ENCODE measurements around the gene ANO3.
"Not testable (repeated sequence)": the region's sequence is repeated elsewhere in the genome, so short reads cannot be mapped to it uniquely, and the experiment has no call there.

ANO3 gene

GRCh38 chr11:26579683-26580082 is 247.8 kb downstream of the ANO3 start:
- no peak for DNase-seq

- DNase-seq = no peak
Observed at GRCh38 chr11:26580929-26581328, 249.0 kb downstream of the ANO3 start.

DNA sequence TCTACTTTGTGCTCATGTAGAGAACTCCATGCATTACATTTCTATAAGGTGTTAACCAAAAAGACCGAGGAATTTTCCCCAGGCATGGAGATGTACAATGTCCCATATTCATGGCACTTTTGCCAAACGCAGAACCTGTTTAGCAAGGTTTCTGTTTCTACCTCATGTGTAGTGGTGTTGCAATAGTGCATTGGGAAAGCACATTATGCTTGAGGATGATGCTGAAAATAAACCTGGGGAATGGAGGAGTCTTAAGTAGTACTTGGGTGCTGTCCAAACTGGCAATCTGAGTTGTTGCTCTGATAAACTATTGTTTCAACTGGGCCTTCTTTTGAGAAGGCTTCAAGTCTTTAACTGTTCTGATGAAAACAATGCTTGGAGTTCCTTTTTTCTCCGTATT is 251.6 kb downstream of the ANO3 start:
- peak; percentile 12 for DNase-seq

DNA sequence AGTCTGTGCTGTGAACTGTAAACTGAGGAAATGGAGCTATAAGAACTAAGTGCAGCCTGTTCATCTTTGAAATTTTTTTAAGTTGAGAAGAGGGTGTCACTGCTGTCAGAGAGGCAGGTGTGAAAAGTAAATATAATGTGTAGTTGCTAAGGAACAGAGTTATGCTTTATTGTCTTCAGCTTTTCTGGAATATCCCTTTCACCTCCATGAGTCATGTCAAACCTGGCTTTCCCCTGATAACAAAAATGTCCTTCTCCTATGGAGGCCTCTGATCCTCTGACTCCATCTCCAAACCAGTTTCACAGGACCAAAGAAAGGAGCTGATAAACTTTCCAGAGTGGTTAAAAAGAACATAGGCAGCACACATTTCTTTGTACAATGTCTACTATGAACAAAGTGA is 252.9 kb downstream of the ANO3 start:
- DNase-seq = no peak

DNA sequence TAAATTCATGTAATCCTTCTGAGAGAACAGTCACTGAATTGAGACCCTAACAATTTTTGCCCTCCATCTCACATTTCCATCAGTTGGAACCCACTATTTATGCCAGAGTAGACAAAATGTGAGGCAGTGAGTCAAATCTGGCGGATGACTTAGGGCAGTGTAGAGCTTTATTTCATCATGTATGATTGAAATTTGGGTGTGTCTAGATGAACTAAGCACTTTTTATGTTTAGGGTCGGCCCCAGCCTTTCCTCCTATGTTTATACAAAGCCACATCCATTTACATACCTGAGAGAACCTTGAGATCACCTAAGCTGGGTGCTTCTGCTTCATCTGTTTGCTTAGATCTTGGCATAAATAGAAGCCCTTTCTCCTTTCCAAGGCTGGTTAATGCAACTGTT is 255.1 kb downstream of the ANO3 start:
- no peak for DNase-seq

DNA sequence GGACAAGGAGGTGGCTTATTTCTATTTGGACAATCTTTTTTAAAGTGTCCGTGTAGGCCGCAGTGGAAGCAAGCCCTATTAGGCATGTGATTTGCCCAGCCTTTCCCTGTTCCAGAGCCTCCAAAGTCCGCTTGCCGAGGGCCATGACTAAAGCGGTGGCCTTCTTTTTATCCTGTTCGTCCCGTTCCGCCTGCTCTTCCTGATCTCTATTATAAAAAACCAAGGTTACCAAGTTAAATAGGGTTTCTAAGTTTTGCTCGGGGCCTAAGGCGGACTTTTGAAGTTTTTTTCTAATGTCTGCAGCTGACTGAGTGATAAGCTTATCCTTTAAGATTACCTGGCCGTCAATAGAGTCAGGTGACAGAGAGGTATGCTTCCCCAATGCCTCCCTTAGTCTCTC is 261.8 kb downstream of the ANO3 start:
- DNase-seq = no peak

DNA sequence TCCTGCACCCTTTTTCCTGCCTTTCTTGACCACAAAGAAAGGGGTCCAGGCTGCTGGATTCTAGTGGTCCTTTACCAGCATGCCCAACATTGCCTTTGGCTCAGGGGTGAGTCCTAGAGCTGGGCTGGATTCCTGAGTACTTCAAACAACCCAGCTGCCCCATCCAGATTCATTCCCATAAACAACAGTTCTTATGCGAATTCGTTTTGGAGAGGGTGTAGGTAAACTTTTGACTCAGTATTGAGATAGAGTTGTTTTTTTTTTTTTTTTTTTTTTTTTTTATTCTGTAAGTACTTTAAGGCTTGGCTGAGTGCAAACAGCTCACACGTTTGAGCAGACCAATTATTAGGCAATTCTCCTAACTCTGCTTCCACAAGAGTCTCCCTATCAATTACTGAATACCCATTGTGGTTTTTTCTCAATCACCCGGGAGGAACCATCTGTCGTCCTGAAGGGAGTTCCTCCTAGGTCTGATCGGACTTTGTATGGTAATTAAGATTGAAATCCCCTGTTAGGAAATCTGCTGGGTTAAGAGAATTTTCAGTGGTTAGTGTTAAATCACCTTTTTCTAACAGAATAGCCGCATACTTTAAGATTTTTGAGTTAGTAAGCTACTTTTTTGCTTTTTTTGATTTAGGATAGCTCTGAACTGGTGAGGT is 263.4 kb downstream of the ANO3 start:
- not testable (repeated sequence) for DNase-seq

DNA sequence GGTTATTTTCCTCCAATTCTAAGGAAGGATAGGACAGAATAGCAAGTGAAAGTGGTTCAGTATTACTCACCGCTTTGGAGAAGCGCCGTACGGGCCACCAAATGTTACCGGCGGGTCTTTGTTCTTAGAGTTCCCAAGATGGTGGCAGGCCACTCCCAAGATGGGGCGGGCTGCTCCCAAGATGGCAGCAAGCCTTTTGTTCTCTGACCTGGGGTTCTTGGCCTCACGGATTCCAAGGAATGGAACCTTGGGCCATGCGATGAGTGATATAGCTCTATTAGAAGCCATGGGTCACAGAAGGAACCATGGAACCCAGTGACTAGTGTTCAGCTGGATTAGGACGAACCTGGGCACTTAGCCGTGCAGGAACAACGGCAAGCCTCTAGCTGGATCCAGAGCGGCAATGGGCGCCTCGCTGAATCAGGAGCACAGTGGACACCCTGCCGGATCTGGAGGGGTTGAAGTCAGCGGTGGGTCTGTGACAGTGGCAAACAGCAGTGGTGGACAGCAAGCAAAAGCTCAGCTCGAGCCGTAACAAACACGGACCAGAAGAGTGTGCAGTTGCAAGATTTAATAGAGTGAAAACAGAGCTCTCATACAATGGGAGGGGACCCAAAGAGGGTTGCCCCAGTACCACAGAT is 265.2 kb downstream of the ANO3 start:
- not testable (repeated sequence) for DNase-seq

- no peak for DNase-seq
Observed at GRCh38 chr11:26597899-26598298, 266.0 kb downstream of the ANO3 start.

GRCh38 chr11:26599425-26599824 is 267.5 kb downstream of the ANO3 start:
- DNase-seq = no peak

DNA sequence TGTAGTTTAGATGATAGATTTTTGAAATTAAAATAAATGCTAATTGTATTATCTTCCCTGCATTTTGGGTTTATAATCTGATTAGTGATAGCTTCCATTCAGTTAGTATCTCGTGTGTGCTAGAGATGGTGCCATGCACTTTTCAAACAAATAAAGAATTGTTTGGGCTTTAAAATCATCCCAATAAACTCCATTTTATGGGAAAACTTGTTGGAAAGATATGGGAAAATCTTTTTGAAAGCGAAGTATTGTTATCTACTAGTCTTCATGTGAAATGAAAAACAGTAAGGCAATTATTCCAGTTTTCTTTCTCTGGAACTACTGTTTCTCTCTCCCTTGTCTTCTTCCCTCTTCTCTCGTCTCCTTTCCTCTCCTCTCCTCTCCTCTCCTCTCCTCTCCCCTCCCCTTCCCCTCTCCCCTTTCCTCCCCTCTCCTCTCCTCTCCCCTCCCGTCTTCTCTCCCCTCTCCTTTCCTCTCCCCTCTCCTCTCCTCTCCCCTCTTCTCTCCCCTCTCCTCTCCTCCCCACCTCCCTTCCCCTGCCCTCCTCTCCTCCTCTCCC is 268.0 kb downstream of the ANO3 start:
- no peak for DNase-seq

DNA sequence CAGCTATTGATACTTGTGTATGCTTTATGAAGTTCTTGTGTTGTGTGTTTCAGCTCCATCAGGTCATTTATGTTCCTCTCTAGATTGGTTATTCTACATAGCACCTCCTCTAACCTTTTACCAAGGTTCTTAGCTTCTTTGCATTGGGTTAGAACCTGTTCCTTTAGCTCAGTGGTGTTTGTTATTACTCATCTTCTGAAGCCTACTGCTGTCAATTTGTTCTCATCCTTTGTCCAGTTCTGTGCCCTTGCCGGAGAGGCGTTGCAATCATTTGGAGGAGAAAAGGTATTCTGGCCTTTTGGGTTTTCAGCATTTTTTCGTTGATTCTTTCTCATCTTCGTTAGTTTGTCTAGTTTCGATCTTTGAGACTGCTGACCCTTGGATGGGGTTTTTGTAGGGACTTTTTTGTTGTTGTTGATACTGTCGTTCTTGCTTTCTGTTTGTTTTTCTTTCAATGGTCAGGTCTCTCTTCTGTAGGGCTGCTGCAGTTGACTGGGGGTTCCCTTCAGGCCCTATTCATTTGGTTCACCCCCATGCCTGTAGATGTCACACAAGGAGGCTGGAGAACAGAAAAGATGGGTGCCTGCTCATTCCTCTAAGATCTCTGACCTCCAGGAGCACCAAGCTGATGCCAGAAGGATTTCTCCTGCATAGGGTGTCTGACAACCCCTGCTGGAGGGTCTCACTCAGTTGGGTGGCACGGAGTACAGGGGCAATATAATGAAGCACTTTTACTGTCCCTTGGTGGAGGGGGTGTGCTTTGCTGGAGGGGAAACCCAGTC is 276.0 kb downstream of the ANO3 start:
- DNase-seq = no peak

DNA sequence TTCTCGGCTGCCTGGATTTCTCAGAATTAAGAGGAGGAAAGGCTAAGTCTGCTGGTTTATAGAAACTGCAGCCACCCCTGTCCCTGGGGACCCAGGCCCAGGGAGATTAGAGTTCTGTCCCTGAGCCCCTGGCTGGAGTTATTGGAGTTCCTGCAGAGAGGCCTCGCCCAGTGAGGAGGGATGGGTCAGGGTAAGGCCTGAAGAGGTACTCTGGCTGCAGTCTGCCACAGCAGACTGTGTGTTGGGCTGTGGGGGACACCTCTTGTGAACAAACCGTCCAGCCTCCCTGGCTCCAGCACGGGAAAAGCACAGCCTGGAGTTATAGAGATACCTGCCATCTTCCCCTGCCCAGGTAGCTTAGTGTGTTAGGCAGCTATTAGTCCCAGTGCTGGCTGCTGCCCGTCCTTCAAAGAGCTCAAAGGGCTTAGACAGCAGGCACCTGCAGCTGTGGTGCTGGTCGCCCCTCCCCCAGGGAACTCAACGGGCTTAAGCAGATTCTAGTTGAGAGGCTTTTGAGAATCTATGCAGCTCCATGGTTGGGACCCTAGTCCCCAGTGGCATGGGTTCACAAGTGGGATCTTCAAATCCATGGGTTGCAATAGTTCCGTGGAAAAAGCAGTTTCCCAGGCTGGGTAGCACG is 276.7 kb downstream of the ANO3 start:
- no peak for DNase-seq

GRCh38 chr11:26613759-26614158 is 281.8 kb downstream of the ANO3 start:
- no peak for DNase-seq

- DNase-seq = no peak
Observed at GRCh38 chr11:26618441-26618840, 286.5 kb downstream of the ANO3 start.

- DNase-seq = no peak
Observed at GRCh38 chr11:26620282-26621045, 288.5 kb downstream of the ANO3 start.

DNA sequence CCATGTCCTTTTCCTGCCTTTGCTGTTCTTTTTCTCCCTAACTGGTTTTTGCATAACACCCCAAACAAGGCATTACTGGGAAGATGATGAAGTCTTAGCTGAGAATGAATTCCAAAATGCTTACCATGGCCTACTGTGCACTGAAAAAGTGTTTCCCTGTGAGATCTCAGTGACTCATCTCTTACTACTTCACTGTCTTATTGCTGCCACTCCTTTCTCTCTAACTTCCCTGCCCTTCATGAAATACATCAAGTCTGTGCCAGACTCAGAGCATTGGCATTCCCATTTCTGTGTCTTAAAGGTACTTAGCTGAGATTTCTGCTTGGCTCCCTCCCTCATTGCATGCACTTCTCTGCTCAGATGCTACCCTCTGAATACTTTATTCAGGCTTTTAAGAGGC is 289.2 kb downstream of the ANO3 start:
- no peak for DNase-seq

GRCh38 chr11:26622181-26622580 is 290.3 kb downstream of the ANO3 start:
- DNase-seq = no peak

DNA sequence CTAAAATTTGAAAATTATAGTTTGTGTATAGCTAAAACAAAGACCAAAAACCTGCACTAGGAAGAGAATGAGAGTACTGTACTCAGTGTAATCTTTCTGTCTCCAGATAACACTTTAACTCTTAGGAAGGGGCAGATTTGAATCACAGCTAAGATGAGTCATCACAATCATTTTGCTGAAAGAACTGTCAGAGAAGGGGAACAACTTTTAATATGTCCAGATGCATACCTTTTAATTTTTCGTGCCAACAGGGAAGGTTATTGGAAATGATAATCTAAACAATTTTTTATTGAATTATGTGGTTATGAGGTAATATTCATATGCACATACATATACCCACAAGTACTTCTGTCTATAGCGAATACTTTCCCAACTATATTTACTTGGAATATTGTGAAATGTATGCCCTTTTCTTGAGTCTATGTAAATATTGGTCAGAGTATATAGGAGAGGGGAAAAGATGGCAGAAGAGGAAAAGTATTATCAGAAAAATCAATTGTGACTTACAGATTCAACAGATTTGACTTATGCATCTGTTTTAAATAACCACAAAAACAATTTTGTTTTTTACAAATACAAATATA is 291.2 kb downstream of the ANO3 start:
- DNase-seq = no peak

GRCh38 chr11:26626346-26626745 is 294.4 kb downstream of the ANO3 start:
- DNase-seq = no peak

DNA sequence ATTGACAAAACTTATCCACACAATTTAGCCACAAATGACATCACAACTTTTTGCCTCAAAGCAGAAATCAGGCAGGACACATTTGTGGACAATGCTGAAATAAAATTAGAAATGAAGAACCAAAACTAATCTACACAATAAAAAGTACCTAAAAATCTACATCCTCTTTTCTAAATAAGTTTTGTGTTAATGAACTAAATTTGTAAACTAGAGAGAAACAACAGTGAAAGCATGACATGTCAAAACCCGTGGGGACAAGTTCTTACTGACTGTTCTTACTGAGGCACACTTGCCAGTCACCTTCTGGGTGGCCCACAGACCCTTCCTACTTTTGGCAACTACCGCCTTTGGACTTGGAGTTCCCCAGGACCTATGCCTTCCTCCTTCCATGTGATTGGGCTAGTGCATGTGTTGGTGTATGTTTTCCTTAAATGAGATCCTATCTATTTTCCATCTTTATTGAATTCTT is 300.8 kb downstream of the ANO3 start:
- no peak for DNase-seq

DNA sequence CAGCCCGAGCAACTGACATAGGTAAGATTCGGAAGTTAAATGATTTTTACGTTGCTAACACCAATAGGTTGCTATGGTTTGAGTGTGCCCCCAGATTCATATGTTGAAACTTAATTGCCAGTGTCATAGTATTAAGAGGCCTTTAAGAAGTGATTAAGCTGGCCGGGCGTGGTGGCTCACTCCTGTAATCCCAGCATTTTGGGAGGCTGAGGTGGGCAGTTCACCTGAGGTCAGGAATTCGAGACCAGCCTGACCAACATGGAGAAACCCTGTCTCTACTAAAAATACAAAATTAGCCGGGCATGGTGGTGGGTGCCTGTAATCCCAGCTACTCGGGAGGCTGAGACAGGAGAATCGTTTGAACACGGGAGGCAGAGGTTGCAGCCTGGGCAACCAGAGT is 311.4 kb downstream of the ANO3 start:
- DNase-seq = not testable (repeated sequence)

Measured in NCI-H345 (cell line).